ENCODE data around the gene RNF4. TPM values are rescaled to one million over a fixed set of nuclear protein-coding genes. Genes with fewer than 3 reads are reported as not detected.

Gene RNF4
- total and polyA plus RNA-seq, 7 donors: 18.1 to 50.2 (median 30.7) TPM

- no peaks in the 10 kb centered on the region for H3K27me3 ChIP-seq (ENCODE audit: insufficient read depth in 3 of 3, low read length in 2 of 3)
- no peak for ATAC-seq
- no peak for TF ChIP-seq CTCF (IDR thresholded peaks at IDR 0.05)
- DNase-seq: no peak
- no peaks in the 10 kb centered on the region for H3K4me1 ChIP-seq
- H3K36me3 ChIP-seq (ENCODE audit: insufficient read depth in 1 of 2, low read depth in 1 of 2): peaks cover 7 to 80% of the 10 kb centered on the region in 2 donors
- no peaks in the 10 kb centered on the region for H3K9me3 ChIP-seq
- H3K4me3 ChIP-seq: no peak overlapping the region
- no peak overlapping the region for H3K27ac ChIP-seq
- 98 to 100% (median 99%) methylated on average over 4 of the region's 4 CpGs for WGBS, 3 donors
- intact Hi-C loops (cut with DNase I): no loop called here
These were observed 28.4 kb downstream of the RNF4 start for GRCh38 chr4:2497324-2497723.

GRCh38 chr4:2497931-2498330 lies 29.0 kb downstream of the RNF4 start:
- intact Hi-C loops (cut with DNase I): no loop called here
- H3K9me3 ChIP-seq: no peaks in the 10 kb centered on the region
- no peak for TF ChIP-seq CTCF (IDR thresholded peaks at IDR 0.05)
- no peaks in the 10 kb centered on the region for H3K27me3 ChIP-seq (ENCODE audit: insufficient read depth in 3 of 3, low read length in 2 of 3)
- peaks cover 5 to 74% of the 10 kb centered on the region in 2 donors for H3K36me3 ChIP-seq (ENCODE audit: insufficient read depth in 1 of 2, low read depth in 1 of 2)
- 92 to 95% (median 95%) methylated on average over 9 of the region's 9 CpGs for WGBS, 3 donors
- no peaks in the 10 kb centered on the region for H3K4me1 ChIP-seq
- no peak overlapping the region for H3K4me3 ChIP-seq
- H3K27ac ChIP-seq: no peak overlapping the region
- ATAC-seq: no peak
- no peak for DNase-seq

- Histone ChIP-seq H3K4me1 (no peaks in the 10 kb centered on the region), H3K27me3 (ENCODE audit: insufficient read depth in 3 of 3, low read length in 2 of 3) (no peaks in the 10 kb centered on the region), H3K4me3 (no peak overlapping the region), H3K36me3 (ENCODE audit: insufficient read depth in 1 of 2, low read depth in 1 of 2) (peaks cover 5 to 74% of the 10 kb centered on the region in 2 donors), H3K27ac (no peak overlapping the region), H3K9me3 (no peaks in the 10 kb centered on the region)
- intact Hi-C loops (cut with DNase I): no loop called here
- DNase-seq (no peak), ATAC-seq (no peak)
- no peak for TF ChIP-seq CTCF (IDR thresholded peaks at IDR 0.05)
- WGBS, 3 donors: 79 to 91% (median 86%) methylated on average over 2 of the region's 2 CpGs
These were observed 31.6 kb downstream of the RNF4 start for GRCh38 chr4:2500547-2500946.

- Histone ChIP-seq H3K27ac (no peak overlapping the region), H3K27me3 (ENCODE audit: insufficient read depth in 3 of 3, low read length in 2 of 3) (no peaks in the 10 kb centered on the region), H3K36me3 (ENCODE audit: insufficient read depth in 1 of 2, low read depth in 1 of 2) (peaks cover 5 to 69% of the 10 kb centered on the region in 2 donors), H3K4me1 (no peaks in the 10 kb centered on the region), H3K4me3 (no peak overlapping the region), H3K9me3 (no peaks in the 10 kb centered on the region)
- DNase-seq: no peak
- WGBS, 3 donors: 38 to 87% (median 40%) methylated on average over 7 of the region's 7 CpGs
- intact Hi-C loops (cut with DNase I): no loop called here
- ATAC-seq: peak; percentile 48 to 76 (median 55)
- TF ChIP-seq CTCF (IDR thresholded peaks at IDR 0.05): no peak
These were observed 32.2 kb downstream of the RNF4 start for GRCh38 chr4:2501034-2501594.

GRCh38 chr4:2503809-2504208 lies 34.9 kb downstream of the RNF4 start:
- WGBS, 3 donors: 95 to 97% (median 96%) methylated on average over 5 of the region's 5 CpGs
- peaks cover 5 to 54% of the 10 kb centered on the region in 2 donors for H3K36me3 ChIP-seq (ENCODE audit: insufficient read depth in 1 of 2, low read depth in 1 of 2)
- no peaks in the 10 kb centered on the region for H3K9me3 ChIP-seq
- no peak for TF ChIP-seq CTCF (IDR thresholded peaks at IDR 0.05)
- no peak overlapping the region for H3K4me3 ChIP-seq
- DNase-seq (no peak), ATAC-seq (no peak)
- intact Hi-C loops (cut with DNase I): no loop called here
- no peaks in the 10 kb centered on the region for H3K4me1 ChIP-seq
- no peaks in the 10 kb centered on the region for H3K27me3 ChIP-seq (ENCODE audit: insufficient read depth in 3 of 3, low read length in 2 of 3)
- no peak overlapping the region for H3K27ac ChIP-seq

Data from psoas muscle (tissue), 8 donors.